ENCODE results near the gene OLFML2B. TPM values are rescaled to one million over a fixed set of nuclear protein-coding genes. Genes with fewer than 3 reads are reported as not detected.

The OLFML2B gene
- total and polyA plus RNA-seq, 2 of the 4 experiments (the other 2 are of a cell fraction), result 0.36 to 0.74 TPM

GRCh38 chr1:161994175-161994668 lies 29.4 kb downstream of the OLFML2B start:
- CTCF ChIA-PET, result interaction anchor here (0.7 to 1.0 kb wide), 2 partner anchors 43 to 311 kb away, joined by 3 read pairs; no protein-coding TSS in a partner anchor
- Histone ChIP-seq H2AFZ (replicated peaks; ENCODE audit: low read length, poor library complexity) (peak overlapping the region; percentile 44), H3K23ac (ENCODE audit: low read depth, low read length) (no peak overlapping the region), H3K9me1 (ENCODE audit: insufficient read depth, low read length) (peaks cover 2% of the 10 kb centered on the region; the same call in 1 of the 2 replicates), H3K56ac (ENCODE audit: extremely low read depth, insufficient read depth, low read length) (no peak overlapping the region), H3K9me3 (ENCODE audit: control insufficient read depth, insufficient read depth, low read length) (no peaks in the 10 kb centered on the region), H4K20me1 (ENCODE audit: insufficient read depth, low read length) (no peaks in the 10 kb centered on the region), H3K18ac (ENCODE audit: low read depth, low read length) (no peak overlapping the region), H3K4me2 (ENCODE audit: low read depth, low read length) (peak overlapping the region; percentile 1; the same call in 1 of the 2 replicates), H3K14ac (replicated peaks; ENCODE audit: low read depth, low read length) (no peak overlapping the region), H2BK5ac (ENCODE audit: low read depth, low read length, poor library complexity, severe bottlenecking) (no peak overlapping the region), H4K8ac (ENCODE audit: low read depth in 2 of 2, low read length in 2 of 2) (no peak overlapping the region), H3K4ac (ENCODE audit: low read depth, low read length) (no peak overlapping the region), H4K5ac (ENCODE audit: low read depth, low read length) (no peak overlapping the region), H3K4me3 (ENCODE audit: insufficient read depth, low read depth, low read length) (no peak overlapping the region), H3K4me1 (ENCODE audit: control insufficient read depth, insufficient read depth, low read length) (no peaks in the 10 kb centered on the region), H3K36me3 (ENCODE audit: control insufficient read depth, insufficient read depth, low read length) (no peaks in the 10 kb centered on the region), H3K27me3 (ENCODE audit: control insufficient read depth, insufficient read depth, low read length) (peaks cover 3% of the 10 kb centered on the region), H2BK120ac (ENCODE audit: low read depth, low read length) (no peak overlapping the region), H3K27ac (ENCODE audit: insufficient read depth, low read length) (no peak overlapping the region), H3K9ac (ENCODE audit: low read depth, low read length) (no peak overlapping the region), H2AK5ac (ENCODE audit: low read depth, low read length) (no peak overlapping the region), H3K79me1 (ENCODE audit: low read depth in 1 of 2, low read length in 2 of 2) (no peaks in the 10 kb centered on the region), H2BK15ac (ENCODE audit: low read depth, low read length) (no peak overlapping the region), H2BK20ac (ENCODE audit: low read depth, low read length) (no peak overlapping the region), H4K91ac (ENCODE audit: insufficient read depth, low read depth, low read length) (no peak overlapping the region), H2AK9ac (replicated peaks; ENCODE audit: low read depth, low read length, poor library complexity) (no peak overlapping the region)
- TF ChIP-seq BHLHE40 (IDR thresholded peaks at IDR 0.05; ENCODE audit: low read depth, low read length) (peak; percentile 31; the same call in 1 of the 2 replicates), RAD21 (IDR thresholded peaks at IDR 0.05; ENCODE audit: low read length) (no peak), MAFK (IDR thresholded peaks at IDR 0.05; ENCODE audit: low read depth, low read length) (no peak)
- intact Hi-C loops (cut with micrococcal nuclease) (no loop called here), dilution Hi-C loops (cut with HindIII; ENCODE audit: low sequenced_read_pairs, unreplicated experiment) (no loop called here), in situ Hi-C loops (cut with MboI; ENCODE audit: low sequenced_read_pairs) (no loop called here)
- no TSS peak for BruUV-seq (replicated peaks)
- ATAC-seq (ENCODE audit: low read depth), result peak; percentile 84
- peak; percentile 49 for DNase-seq
- 0% methylated on average over 1 of the region's 9 CpGs; no CpG with 5 or more reads in 1 of the 2 experiments for WGBS, 2 experiments (ENCODE audit: extremely low coverage in 2 of 2, insufficient read length in 1 of 2)
- POLR2A ChIA-PET (ENCODE audit: unreplicated experiment), result no interaction called here

All from IMR-90 (cell line).